Islet of Langerhans (tissue), 1 donor: Measurements from ENCODE around the gene GBP3.
"Not testable (repeated sequence)": the region's sequence is repeated elsewhere in the genome, so short reads cannot be mapped to it uniquely, and the experiment has no call there.

Experiments used
- FAIRE-seq: peaks from one replicate; lab custom pipeline; 2011; peaks lifted over from hg19 to GRCh38; lab: Jason Lieb, UNC

Gene GBP3

GRCh38 chr1:89037186-89037585 is 14.5 kb upstream of the GBP3 start:
- no peak for FAIRE-seq

- FAIRE-seq: no peak
These were observed 12.4 kb upstream of the GBP3 start for GRCh38 chr1:89035080-89035479.

GRCh38 chr1:89034004-89034403 is 11.3 kb upstream of the GBP3 start:
- not testable (repeated sequence) for FAIRE-seq

GRCh38 chr1:89029051-89029450 is 6.4 kb upstream of the GBP3 start:
- not testable (repeated sequence) for FAIRE-seq

- no peak for FAIRE-seq
These were observed 3.3 kb upstream of the GBP3 start for GRCh38 chr1:89025928-89026327.

- FAIRE-seq: no peak
These were observed 360 bp upstream of the GBP3 start for GRCh38 chr1:89023026-89023425.

GRCh38 chr1:89018318-89018717 is 4.3 kb downstream of the GBP3 start:
- FAIRE-seq: not testable (repeated sequence)

- FAIRE-seq: no peak
These were observed 14.2 kb downstream of the GBP3 start for GRCh38 chr1:89008511-89008910.

GRCh38 chr1:89005286-89006151 is 17.1 kb downstream of the GBP3 start:
- FAIRE-seq: no peak

GRCh38 chr1:89002176-89002575 is 20.5 kb downstream of the GBP3 start:
- not testable (repeated sequence) for FAIRE-seq

GRCh38 chr1:89001510-89001909 is 21.2 kb downstream of the GBP3 start:
- no peak for FAIRE-seq

- FAIRE-seq: peak; percentile 98
These were observed 23.9 kb downstream of the GBP3 start for GRCh38 chr1:88998716-88999115.

GRCh38 chr1:88990426-88990825 is 32.2 kb downstream of the GBP3 start:
- no peak for FAIRE-seq

- no peak for FAIRE-seq
These were observed 37.0 kb downstream of the GBP3 start for GRCh38 chr1:88985692-88986091.

- FAIRE-seq: no peak
These were observed 37.6 kb downstream of the GBP3 start for GRCh38 chr1:88985032-88985431.

GRCh38 chr1:88984569-88984968 is 38.1 kb downstream of the GBP3 start:
- FAIRE-seq: no peak

GRCh38 chr1:88983791-88984559 is 38.7 kb downstream of the GBP3 start:
- no peak for FAIRE-seq

GRCh38 chr1:88982055-88982454 is 40.6 kb downstream of the GBP3 start:
- FAIRE-seq: no peak

GRCh38 chr1:88981506-88981905 is 41.2 kb downstream of the GBP3 start:
- FAIRE-seq: not testable (repeated sequence)

GRCh38 chr1:88980870-88981269 is 41.8 kb downstream of the GBP3 start:
- FAIRE-seq: no peak

- FAIRE-seq: no peak
These were observed 42.9 kb downstream of the GBP3 start for GRCh38 chr1:88979749-88980116.

GRCh38 chr1:88979054-88979748 is 43.5 kb downstream of the GBP3 start:
- no peak for FAIRE-seq

GRCh38 chr1:88976235-88976634 is 46.4 kb downstream of the GBP3 start:
- no peak for FAIRE-seq
